ENCODE data around the gene CD81.

CD81 gene

DNA sequence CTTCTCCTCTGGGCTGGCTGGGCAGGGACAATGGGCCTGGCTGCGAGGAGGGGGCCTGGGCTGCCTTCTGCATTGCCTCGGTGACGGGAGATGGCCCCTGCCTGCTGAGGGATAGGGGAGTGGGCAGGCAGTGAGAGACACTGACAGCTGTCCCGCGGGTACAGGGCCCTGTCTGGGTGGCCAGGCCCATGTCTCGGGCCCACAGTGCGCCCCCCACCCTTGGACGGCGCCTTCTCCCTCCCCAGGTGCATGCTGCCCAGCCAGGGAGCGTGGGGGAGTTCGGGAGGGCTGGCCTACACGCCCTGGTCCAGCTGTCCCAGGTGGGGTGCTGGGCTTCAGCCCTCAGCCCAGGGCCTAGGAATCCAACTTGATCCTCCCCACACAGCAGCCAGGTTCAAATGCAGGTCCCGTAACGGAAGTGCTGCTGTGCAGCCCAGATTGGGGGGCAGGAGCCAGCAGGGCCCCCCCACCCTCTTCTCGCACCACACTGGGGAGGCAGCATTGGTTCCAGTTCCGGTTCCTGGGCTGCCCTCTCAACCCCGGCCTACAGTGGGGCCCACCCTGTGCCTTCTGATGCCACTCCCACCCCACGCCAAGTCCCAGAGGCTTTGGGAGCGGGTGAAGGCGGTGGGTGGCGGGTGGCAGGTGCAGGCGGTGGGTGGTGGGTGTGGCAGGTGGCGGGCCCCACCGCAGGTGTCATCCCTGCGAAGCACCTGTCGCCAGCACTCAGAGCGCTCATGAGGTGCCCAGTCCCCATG, 16.2 kb downstream of the CD81 start:
- Histone ChIP-seq H3K79me2 (ENCODE audit: insufficient read depth, low read length) (peaks cover 41% of the 10 kb centered on the region), H3K4me2 (ENCODE audit: low read depth, low read length, poor library complexity, severe bottlenecking) (no peak overlapping the region), H3K36me3 (ENCODE audit: insufficient read depth, low read length) (peaks cover 67% of the 10 kb centered on the region; the same call in 1 of the 2 replicates), H2AFZ (ENCODE audit: low read length) (no peak overlapping the region), H3F3A (ENCODE audit: low read depth) (no peaks in the 10 kb centered on the region), H3K9ac (ENCODE audit: low read depth, low read length, poor library complexity, severe bottlenecking) (no peak overlapping the region), H4K20me1 (ENCODE audit: insufficient read depth, low read length, poor library complexity, severe bottlenecking) (peaks cover 43% of the 10 kb centered on the region), H3K27me3 (ENCODE audit: insufficient read depth, low read length, poor library complexity, severe bottlenecking) (no peaks in the 10 kb centered on the region), H3K9me3 (ENCODE audit: insufficient read depth, low read depth, low read length) (no peaks in the 10 kb centered on the region), H3K4me1 (ENCODE audit: insufficient read depth, low read length, poor library complexity, severe bottlenecking) (peaks cover 6% of the 10 kb centered on the region), H3K9me2 (replicated peaks; ENCODE audit: low read depth, low read length) (no peaks in the 10 kb centered on the region), H3K4me3 (ENCODE audit: low read length, poor library complexity, severe bottlenecking) (no peak overlapping the region)
- TF ChIP-seq EZH2phosphoT487 (IDR thresholded peaks at IDR 0.05; ENCODE audit: borderline replicate concordance): no peak
- TF ChIP-seq, protein P1, sequence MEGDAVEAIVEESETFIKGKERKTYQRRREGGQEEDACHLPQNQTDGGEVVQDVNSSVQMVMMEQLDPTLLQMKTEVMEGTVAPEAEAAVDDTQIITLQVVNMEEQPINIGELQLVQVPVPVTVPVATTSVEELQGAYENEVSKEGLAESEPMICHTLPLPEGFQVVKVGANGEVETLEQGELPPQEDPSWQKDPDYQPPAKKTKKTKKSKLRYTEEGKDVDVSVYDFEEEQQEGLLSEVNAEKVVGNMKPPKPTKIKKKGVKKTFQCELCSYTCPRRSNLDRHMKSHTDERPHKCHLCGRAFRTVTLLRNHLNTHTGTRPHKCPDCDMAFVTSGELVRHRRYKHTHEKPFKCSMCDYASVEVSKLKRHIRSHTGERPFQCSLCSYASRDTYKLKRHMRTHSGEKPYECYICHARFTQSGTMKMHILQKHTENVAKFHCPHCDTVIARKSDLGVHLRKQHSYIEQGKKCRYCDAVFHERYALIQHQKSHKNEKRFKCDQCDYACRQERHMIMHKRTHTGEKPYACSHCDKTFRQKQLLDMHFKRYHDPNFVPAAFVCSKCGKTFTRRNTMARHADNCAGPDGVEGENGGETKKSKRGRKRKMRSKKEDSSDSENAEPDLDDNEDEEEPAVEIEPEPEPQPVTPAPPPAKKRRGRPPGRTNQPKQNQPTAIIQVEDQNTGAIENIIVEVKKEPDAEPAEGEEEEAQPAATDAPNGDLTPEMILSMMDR (conservative IDR thresholded peaks at IDR 0.05; ENCODE audit: low read length): no peak

DNA sequence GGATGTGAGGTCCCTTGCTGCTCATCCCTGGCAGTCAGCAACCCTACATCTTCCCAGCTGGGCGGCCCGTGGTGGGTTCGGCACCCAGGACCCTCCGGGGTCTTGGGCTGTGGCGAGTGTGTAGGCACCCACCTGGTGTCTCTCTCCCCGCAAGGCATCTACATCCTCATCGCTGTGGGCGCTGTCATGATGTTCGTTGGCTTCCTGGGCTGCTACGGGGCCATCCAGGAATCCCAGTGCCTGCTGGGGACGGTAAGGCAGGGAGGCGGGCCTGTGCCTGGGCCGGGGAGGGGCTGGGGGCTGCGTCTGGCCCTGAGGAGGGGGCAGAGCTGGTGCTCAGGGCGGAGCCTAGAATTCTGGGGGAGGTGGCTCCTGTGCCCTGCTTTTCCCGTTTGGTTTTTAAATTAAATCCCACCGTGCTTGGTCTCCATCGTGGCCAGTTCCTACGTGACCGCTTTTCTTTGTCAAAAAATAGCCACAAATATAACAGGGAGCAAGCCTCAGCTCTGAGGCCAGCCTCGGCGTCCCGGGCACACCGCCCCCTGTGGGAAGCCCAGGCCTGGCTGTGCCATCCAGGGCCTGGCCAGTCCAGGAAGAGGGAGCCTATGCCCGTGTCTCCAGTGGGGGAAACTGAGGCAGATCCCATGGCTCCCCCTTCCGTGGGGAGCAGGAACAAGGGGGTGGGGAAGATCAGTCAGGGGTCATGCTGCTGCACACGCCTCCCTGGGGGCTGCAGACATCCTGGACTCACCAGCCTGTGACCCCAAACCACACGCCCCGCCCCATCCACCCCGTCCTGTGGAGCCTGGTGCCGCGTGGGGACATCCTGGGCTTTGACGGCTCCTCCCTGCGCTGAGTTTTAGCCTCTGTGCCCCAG, 17.1 kb downstream of the CD81 start:
- H3K36me3 ChIP-seq (ENCODE audit: insufficient read depth, low read length): peaks cover 67% of the 10 kb centered on the region; the same call in 1 of the 2 replicates
- H4K20me1 ChIP-seq (ENCODE audit: insufficient read depth, low read length, poor library complexity, severe bottlenecking): peaks cover 34% of the 10 kb centered on the region
- H3K9ac ChIP-seq (ENCODE audit: low read depth, low read length, poor library complexity, severe bottlenecking): no peak overlapping the region
- H3K9me3 ChIP-seq (ENCODE audit: insufficient read depth, low read depth, low read length): no peaks in the 10 kb centered on the region
- H2AFZ ChIP-seq (ENCODE audit: low read length): no peak overlapping the region
- peaks cover 32% of the 10 kb centered on the region; the same call in 1 of the 2 replicates for H3K79me2 ChIP-seq (ENCODE audit: insufficient read depth, low read length)
- no peaks in the 10 kb centered on the region for H3K9me2 ChIP-seq (replicated peaks; ENCODE audit: low read depth, low read length)
- no peak overlapping the region for H3K4me3 ChIP-seq (ENCODE audit: low read length, poor library complexity, severe bottlenecking)
- TF ChIP-seq, protein P1 (conservative IDR thresholded peaks at IDR 0.05; ENCODE audit: low read length): no peak
- TF ChIP-seq EZH2phosphoT487 (IDR thresholded peaks at IDR 0.05; ENCODE audit: borderline replicate concordance): no peak
- no peaks in the 10 kb centered on the region for H3K27me3 ChIP-seq (ENCODE audit: insufficient read depth, low read length, poor library complexity, severe bottlenecking)
- no peak overlapping the region for H3K4me2 ChIP-seq (ENCODE audit: low read depth, low read length, poor library complexity, severe bottlenecking)
- H3F3A ChIP-seq (ENCODE audit: low read depth): no peaks in the 10 kb centered on the region
- H3K4me1 ChIP-seq (ENCODE audit: insufficient read depth, low read length, poor library complexity, severe bottlenecking): peaks cover 3% of the 10 kb centered on the region

DNA sequence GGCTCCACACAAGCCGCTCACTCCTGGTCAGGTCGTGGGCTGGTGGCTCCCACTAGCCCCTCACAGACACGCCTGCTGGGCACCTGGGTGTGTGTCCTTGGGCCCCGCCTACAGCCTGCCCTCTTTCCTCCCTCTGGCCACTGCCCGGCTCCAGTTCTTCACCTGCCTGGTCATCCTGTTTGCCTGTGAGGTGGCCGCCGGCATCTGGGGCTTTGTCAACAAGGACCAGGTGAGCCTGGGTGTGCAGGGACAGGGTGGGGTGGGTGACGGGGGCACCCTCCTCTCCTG, 17.7 kb downstream of the CD81 start:
- no peak overlapping the region for H2AFZ ChIP-seq (ENCODE audit: low read length)
- H3K4me1 ChIP-seq (ENCODE audit: insufficient read depth, low read length, poor library complexity, severe bottlenecking): peaks cover 8% of the 10 kb centered on the region
- H4K20me1 ChIP-seq (ENCODE audit: insufficient read depth, low read length, poor library complexity, severe bottlenecking): peaks cover 28% of the 10 kb centered on the region
- H3K4me2 ChIP-seq (ENCODE audit: low read depth, low read length, poor library complexity, severe bottlenecking): no peak overlapping the region
- no peak for TF ChIP-seq EZH2phosphoT487 (IDR thresholded peaks at IDR 0.05; ENCODE audit: borderline replicate concordance)
- TF ChIP-seq, protein P1 (conservative IDR thresholded peaks at IDR 0.05; ENCODE audit: low read length): no peak
- H3K9me2 ChIP-seq (replicated peaks; ENCODE audit: low read depth, low read length): no peaks in the 10 kb centered on the region
- no peaks in the 10 kb centered on the region for H3F3A ChIP-seq (ENCODE audit: low read depth)
- no peaks in the 10 kb centered on the region for H3K9me3 ChIP-seq (ENCODE audit: insufficient read depth, low read depth, low read length)
- peaks cover 67% of the 10 kb centered on the region; the same call in 1 of the 2 replicates for H3K36me3 ChIP-seq (ENCODE audit: insufficient read depth, low read length)
- no peak overlapping the region for H3K4me3 ChIP-seq (ENCODE audit: low read length, poor library complexity, severe bottlenecking)
- no peaks in the 10 kb centered on the region for H3K27me3 ChIP-seq (ENCODE audit: insufficient read depth, low read length, poor library complexity, severe bottlenecking)
- no peak overlapping the region for H3K9ac ChIP-seq (ENCODE audit: low read depth, low read length, poor library complexity, severe bottlenecking)
- H3K79me2 ChIP-seq (ENCODE audit: insufficient read depth, low read length): peaks cover 26% of the 10 kb centered on the region; the same call in 1 of the 2 replicates

Measured in Loucy (cell line).